HEK293 (cell line): ENCODE measurements around the gene UMAD1.

ENCODE experiments used
- CTCF ChIA-PET: fragments of 350-600 bp; formaldehyde crosslinking; extraction: SDS; loops from one replicate; lab custom pipeline; 2021; ENCODE audit warnings: antibody characterized with exemption; lab: Yijun Ruan, JAX
- POLR2A ChIA-PET: fragments of 300-600 bp; formaldehyde crosslinking; extraction: SDS; loops from one replicate; lab custom pipeline; 2020; ENCODE audit warnings: antibody characterized with exemption, inconsistent platforms; lab: Yijun Ruan, JAX
- H3K27ac ChIP-seq: fragments of 200-500 bp; sonication (Bioruptor generic); 2 replicates; pipeline ENCODE4 v1.5.1; 2014; ENCODE audit warnings: low read depth, low read length, control low read depth, inconsistent platforms; ENCODE audit errors: extremely low read depth
- H3K36me3 ChIP-seq, 2 experiments: fragments of 200-500 bp in 1 of 2; sonication (Bioruptor generic) in 1 of 2; 1 replicate in 1 of 2; 2 replicates in 1 of 2; pipeline ENCODE4 v1.5.1; 2014 to 2017; ENCODE audit warnings: inconsistent platforms in 2 of 2, low read length in 2 of 2; ENCODE audit not compliant: control insufficient read depth in 2 of 2, insufficient read depth in 1 of 2
- H3K4me1 ChIP-seq: fragments of 200-500 bp; sonication (Bioruptor generic); 2 replicates; pipeline ENCODE4 v1.5.1; 2014; ENCODE audit warnings: mild to moderate bottlenecking, low read length, inconsistent platforms; ENCODE audit not compliant: control insufficient read depth, insufficient read depth
- H3K4me3 ChIP-seq: 2 replicates; pipeline ENCODE4 v1.5.1; 2011; ENCODE audit warnings: low read depth, mild to moderate bottlenecking, control low read depth, low read length, moderate library complexity
- H3K9me3 ChIP-seq: fragments of 200-500 bp; sonication (Bioruptor generic); 2 replicates; pipeline ENCODE4 v1.5.1; 2014; ENCODE audit warnings: low read depth, low read length, inconsistent platforms; ENCODE audit not compliant: control insufficient read depth, insufficient read depth
- EGR2 ChIP-seq: fragments of 450-650 bp; formaldehyde crosslinking; IDR thresholded peaks from 2 replicates; pipeline ENCODE4 v1.5.1; 2016; ENCODE audit warnings: low read depth, missing biosample characterization, missing genetic modification characterization
- HOXC10 ChIP-seq: sonication (generic); formaldehyde crosslinking; IDR thresholded peaks from 2 replicates; pipeline ENCODE4 v1.8.1; 2023; ENCODE audit warnings: mild to moderate bottlenecking, missing genetic modification reagents
- KLF16 ChIP-seq: fragments of 450-650 bp; formaldehyde crosslinking; IDR thresholded peaks from 2 replicates; pipeline ENCODE4 v1.5.1; 2017; ENCODE audit warnings: missing biosample characterization, missing genetic modification characterization
- KLF8 ChIP-seq: fragments of 450-650 bp; formaldehyde crosslinking; IDR thresholded peaks from 2 replicates; pipeline ENCODE4 v1.5.1; 2016; ENCODE audit warnings: missing biosample characterization, missing genetic modification characterization
- KLF9 ChIP-seq: fragments of 450-650 bp; formaldehyde crosslinking; IDR thresholded peaks from 2 replicates; pipeline ENCODE4 v1.5.1; 2016; ENCODE audit warnings: missing biosample characterization, missing genetic modification characterization, low read depth
- ZEB2 ChIP-seq: fragments of 450-650 bp; formaldehyde crosslinking; IDR thresholded peaks from 2 replicates; pipeline ENCODE4 v1.5.1; 2016; ENCODE audit warnings: missing biosample characterization, missing genetic modification characterization
- ZNF133 ChIP-seq: fragments of 450-650 bp; formaldehyde crosslinking; IDR thresholded peaks from 2 replicates; pipeline ENCODE4 v1.5.1; 2016; ENCODE audit warnings: missing biosample characterization, missing genetic modification characterization
- ZNF292 ChIP-seq: fragments of 450-650 bp; formaldehyde crosslinking; IDR thresholded peaks from 2 replicates; pipeline ENCODE4 v1.5.1; 2016; ENCODE audit warnings: low read depth, missing biosample characterization, missing genetic modification characterization, borderline replicate concordance
- ZNF341 ChIP-seq: fragments of 450-650 bp; formaldehyde crosslinking; IDR thresholded peaks from 2 replicates; pipeline ENCODE4; 2016; ENCODE audit warnings: low read depth, missing biosample characterization, missing genetic modification characterization
- ZNF354C ChIP-seq: fragments of 450-650 bp; formaldehyde crosslinking; IDR thresholded peaks from 2 replicates; pipeline ENCODE4 v1.5.1; 2016; ENCODE audit warnings: missing biosample characterization, missing genetic modification characterization, low read depth, borderline replicate concordance
- ZNF366 ChIP-seq: fragments of 450-650 bp; formaldehyde crosslinking; conservative IDR thresholded peaks from 2 replicates; pipeline ENCODE4 v1.5.1; 2016; ENCODE audit warnings: missing biosample characterization, missing genetic modification characterization
- ZNF548 ChIP-seq: fragments of 450-650 bp; formaldehyde crosslinking; IDR thresholded peaks from 2 replicates; pipeline ENCODE4 v1.5.1; 2016; ENCODE audit warnings: missing biosample characterization, missing genetic modification characterization
- ZNF596 ChIP-seq: fragments of 450-650 bp; IDR thresholded peaks from 2 replicates; pipeline ENCODE4 v1.5.0; 2018; ENCODE audit warnings: missing biosample characterization, mild to moderate bottlenecking, missing genetic modification characterization, moderate library complexity
- ZNF843 ChIP-seq: fragments of 450-650 bp; formaldehyde crosslinking; IDR thresholded peaks from 2 replicates; pipeline ENCODE4 v1.5.1; 2016; ENCODE audit warnings: missing biosample characterization, missing genetic modification characterization
- TF ChIP-seq, protein P1 (sequence below): fragments of 450-650 bp; formaldehyde crosslinking; IDR thresholded peaks from 2 replicates; pipeline ENCODE4 v1.5.1; 2016; ENCODE audit warnings: missing biosample characterization, missing genetic modification characterization
- TF ChIP-seq, protein P2 (sequence below): IDR thresholded peaks from 2 replicates; pipeline ENCODE4 v1.6.1; 2011; ENCODE audit warnings: mild to moderate bottlenecking, low read depth, low read length, borderline replicate concordance
- TF ChIP-seq, protein P3 (sequence below): fragments of 450-650 bp; formaldehyde crosslinking; IDR thresholded peaks from 2 replicates; pipeline ENCODE4 v1.5.1; 2016; ENCODE audit warnings: missing biosample characterization, missing genetic modification characterization
- TF ChIP-seq, protein P4 (sequence below): fragments of 450-650 bp; formaldehyde crosslinking; IDR thresholded peaks from 2 replicates; pipeline ENCODE4 v1.5.1; 2016; ENCODE audit warnings: missing biosample characterization, missing genetic modification characterization, borderline replicate concordance
- TF ChIP-seq, protein P5 (sequence below): fragments of 450-650 bp; formaldehyde crosslinking; IDR thresholded peaks from 2 replicates; pipeline ENCODE4 v1.5.1; 2016; ENCODE audit warnings: missing biosample characterization, missing genetic modification characterization
- TF ChIP-seq, protein P6 (sequence below): fragments of 450-650 bp; formaldehyde crosslinking; conservative IDR thresholded peaks from 2 replicates; pipeline ENCODE4 v1.5.1; 2016; ENCODE audit warnings: low read depth, missing biosample characterization, missing genetic modification characterization

The UMAD1 gene

DNA sequence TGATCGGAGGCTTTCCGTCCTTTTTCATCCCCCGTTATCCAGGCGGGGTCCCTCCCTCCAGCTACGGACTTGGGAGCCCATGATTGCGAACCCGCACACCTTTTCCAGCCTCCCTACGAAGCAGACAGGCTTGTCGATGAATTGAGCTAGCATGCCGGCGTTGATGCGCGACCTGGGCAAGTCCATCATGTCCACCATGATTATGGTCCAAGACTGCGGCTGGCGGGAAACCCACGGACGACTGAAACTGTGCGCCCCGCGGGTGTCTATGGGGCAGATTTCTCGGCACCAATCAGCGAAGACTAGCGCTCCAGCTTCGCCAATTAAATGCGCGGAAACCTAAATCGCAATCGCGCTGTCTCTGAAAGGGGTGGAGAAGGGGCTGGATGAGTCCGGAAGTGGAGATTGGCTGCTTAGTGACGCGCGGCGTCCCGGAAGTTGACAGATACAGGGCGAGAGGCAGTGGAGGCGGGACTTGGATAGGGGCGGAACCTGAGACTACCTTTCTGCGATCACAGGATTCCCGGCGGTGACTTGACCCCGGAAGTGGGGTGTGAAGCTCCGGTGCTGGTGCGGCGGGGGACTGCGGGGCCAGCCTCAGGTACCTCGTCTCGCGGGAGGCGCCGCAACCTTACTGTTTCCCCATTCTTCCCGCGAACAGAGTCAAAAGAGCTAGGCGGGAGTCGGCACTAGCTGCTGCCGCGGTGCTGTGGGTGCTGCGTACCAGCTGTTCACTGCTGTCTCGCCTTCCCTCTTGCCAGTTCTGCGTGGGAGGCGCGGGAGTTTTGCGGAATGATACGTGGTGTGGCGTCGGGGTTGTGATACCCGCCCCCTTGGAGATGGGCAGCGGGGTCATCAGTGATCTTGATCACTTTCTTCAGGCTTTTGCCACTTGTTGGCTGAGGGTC is at the start of gene UMAD1:
Gene UMAD1, plus strand, starts transcription at position 532 of the 908 bp plus-strand sequence. CDS start 32,620 bp downstream, outside the sequence.
- H3K4me1 ChIP-seq = 0 out of 2 replicates have a peak, but pooled peaks cover 3% of the 10 kb centered on the region
- CTCF ChIA-PET = interaction anchor here (1.0 kb wide), 1 partner anchor 655 kb away, joined by 3 read pairs; no protein-coding TSS in a partner anchor
- peaks cover 8 to 19% of the 10 kb centered on the region in 2 experiments for H3K36me3 ChIP-seq
- peak within 1 kb of the TSS; percentile 82 for H3K27ac ChIP-seq
- POLR2A ChIA-PET = interaction anchor here (0.6 to 1.8 kb wide), 13 partner anchors 11 to 1066 kb away, joined by 3 to 7 read pairs (median 3); no protein-coding TSS in a partner anchor
- peak within 1 kb of the TSS; percentile 98 for H3K4me3 ChIP-seq
- no peaks in the 10 kb centered on the region for H3K9me3 ChIP-seq
- peak; percentile 91 for TF ChIP-seq ZNF341 (tag by site-specific recombination)
- TF ChIP-seq KLF9 (tag by site-specific recombination) = peak; percentile 59
- no peak for TF ChIP-seq ZNF843 (tag by site-specific recombination)
- TF ChIP-seq, protein P1, sequence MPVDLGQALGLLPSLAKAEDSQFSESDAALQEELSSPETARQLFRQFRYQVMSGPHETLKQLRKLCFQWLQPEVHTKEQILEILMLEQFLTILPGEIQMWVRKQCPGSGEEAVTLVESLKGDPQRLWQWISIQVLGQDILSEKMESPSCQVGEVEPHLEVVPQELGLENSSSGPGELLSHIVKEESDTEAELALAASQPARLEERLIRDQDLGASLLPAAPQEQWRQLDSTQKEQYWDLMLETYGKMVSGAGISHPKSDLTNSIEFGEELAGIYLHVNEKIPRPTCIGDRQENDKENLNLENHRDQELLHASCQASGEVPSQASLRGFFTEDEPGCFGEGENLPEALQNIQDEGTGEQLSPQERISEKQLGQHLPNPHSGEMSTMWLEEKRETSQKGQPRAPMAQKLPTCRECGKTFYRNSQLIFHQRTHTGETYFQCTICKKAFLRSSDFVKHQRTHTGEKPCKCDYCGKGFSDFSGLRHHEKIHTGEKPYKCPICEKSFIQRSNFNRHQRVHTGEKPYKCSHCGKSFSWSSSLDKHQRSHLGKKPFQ (tag by site-specific recombination) = peak; percentile 94
- TF ChIP-seq, protein P2, sequence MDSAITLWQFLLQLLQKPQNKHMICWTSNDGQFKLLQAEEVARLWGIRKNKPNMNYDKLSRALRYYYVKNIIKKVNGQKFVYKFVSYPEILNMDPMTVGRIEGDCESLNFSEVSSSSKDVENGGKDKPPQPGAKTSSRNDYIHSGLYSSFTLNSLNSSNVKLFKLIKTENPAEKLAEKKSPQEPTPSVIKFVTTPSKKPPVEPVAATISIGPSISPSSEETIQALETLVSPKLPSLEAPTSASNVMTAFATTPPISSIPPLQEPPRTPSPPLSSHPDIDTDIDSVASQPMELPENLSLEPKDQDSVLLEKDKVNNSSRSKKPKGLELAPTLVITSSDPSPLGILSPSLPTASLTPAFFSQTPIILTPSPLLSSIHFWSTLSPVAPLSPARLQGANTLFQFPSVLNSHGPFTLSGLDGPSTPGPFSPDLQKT = 0 out of 2 replicates have a peak, but pooled peaks have one; percentile 70
- peak; percentile 60 for TF ChIP-seq ZNF366 (tag by site-specific recombination)
- TF ChIP-seq EGR2 (tag by site-specific recombination) = peak; percentile 90
- TF ChIP-seq HOXC10 (CRISPR knock-in tag) = no peak
- no peak for TF ChIP-seq ZNF354C (tag by site-specific recombination)
- no peak for TF ChIP-seq ZNF596 (tag by site-specific recombination)
- TF ChIP-seq, protein P3, sequence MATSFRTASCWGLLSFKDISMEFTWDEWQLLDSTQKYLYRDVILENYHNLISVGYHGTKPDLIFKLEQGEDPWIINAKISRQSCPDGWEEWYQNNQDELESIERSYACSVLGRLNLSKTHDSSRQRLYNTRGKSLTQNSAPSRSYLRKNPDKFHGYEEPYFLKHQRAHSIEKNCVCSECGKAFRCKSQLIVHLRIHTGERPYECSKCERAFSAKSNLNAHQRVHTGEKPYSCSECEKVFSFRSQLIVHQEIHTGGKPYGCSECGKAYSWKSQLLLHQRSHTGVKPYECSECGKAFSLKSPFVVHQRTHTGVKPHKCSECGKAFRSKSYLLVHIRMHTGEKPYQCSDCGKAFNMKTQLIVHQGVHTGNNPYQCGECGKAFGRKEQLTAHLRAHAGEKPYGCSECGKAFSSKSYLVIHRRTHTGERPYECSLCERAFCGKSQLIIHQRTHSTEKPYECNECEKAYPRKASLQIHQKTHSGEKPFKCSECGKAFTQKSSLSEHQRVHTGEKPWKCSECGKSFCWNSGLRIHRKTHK (tag by site-specific recombination) = no peak
- TF ChIP-seq ZNF548 (tag by site-specific recombination) = no peak
- TF ChIP-seq, protein P4, sequence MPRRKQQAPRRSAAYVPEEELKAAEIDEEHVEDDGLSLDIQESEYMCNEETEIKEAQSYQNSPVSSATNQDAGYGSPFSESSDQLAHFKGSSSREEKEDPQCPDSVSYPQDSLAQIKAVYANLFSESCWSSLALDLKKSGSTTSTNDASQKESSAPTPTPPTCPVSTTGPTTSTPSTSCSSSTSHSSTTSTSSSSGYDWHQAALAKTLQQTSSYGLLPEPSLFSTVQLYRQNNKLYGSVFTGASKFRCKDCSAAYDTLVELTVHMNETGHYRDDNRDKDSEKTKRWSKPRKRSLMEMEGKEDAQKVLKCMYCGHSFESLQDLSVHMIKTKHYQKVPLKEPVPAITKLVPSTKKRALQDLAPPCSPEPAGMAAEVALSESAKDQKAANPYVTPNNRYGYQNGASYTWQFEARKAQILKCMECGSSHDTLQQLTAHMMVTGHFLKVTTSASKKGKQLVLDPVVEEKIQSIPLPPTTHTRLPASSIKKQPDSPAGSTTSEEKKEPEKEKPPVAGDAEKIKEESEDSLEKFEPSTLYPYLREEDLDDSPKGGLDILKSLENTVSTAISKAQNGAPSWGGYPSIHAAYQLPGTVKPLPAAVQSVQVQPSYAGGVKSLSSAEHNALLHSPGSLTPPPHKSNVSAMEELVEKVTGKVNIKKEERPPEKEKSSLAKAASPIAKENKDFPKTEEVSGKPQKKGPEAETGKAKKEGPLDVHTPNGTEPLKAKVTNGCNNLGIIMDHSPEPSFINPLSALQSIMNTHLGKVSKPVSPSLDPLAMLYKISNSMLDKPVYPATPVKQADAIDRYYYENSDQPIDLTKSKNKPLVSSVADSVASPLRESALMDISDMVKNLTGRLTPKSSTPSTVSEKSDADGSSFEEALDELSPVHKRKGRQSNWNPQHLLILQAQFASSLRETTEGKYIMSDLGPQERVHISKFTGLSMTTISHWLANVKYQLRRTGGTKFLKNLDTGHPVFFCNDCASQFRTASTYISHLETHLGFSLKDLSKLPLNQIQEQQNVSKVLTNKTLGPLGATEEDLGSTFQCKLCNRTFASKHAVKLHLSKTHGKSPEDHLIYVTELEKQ (tag by site-specific recombination) = no peak
- peak; percentile 84 for TF ChIP-seq ZEB2 (tag by site-specific recombination)
- peak; percentile 49; the same call in 1 of the 2 replicates for TF ChIP-seq KLF8 (tag by site-specific recombination)
- TF ChIP-seq, protein P5, sequence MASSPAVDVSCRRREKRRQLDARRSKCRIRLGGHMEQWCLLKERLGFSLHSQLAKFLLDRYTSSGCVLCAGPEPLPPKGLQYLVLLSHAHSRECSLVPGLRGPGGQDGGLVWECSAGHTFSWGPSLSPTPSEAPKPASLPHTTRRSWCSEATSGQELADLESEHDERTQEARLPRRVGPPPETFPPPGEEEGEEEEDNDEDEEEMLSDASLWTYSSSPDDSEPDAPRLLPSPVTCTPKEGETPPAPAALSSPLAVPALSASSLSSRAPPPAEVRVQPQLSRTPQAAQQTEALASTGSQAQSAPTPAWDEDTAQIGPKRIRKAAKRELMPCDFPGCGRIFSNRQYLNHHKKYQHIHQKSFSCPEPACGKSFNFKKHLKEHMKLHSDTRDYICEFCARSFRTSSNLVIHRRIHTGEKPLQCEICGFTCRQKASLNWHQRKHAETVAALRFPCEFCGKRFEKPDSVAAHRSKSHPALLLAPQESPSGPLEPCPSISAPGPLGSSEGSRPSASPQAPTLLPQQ (tag by site-specific recombination) = peak; percentile 25; the same call in 1 of the 2 replicates
- no peak for TF ChIP-seq ZNF133 (tag by site-specific recombination)
- no peak for TF ChIP-seq ZNF292 (tag by site-specific recombination)
- peak; percentile 85 for TF ChIP-seq KLF16 (tag by site-specific recombination)
- TF ChIP-seq, protein P6, sequence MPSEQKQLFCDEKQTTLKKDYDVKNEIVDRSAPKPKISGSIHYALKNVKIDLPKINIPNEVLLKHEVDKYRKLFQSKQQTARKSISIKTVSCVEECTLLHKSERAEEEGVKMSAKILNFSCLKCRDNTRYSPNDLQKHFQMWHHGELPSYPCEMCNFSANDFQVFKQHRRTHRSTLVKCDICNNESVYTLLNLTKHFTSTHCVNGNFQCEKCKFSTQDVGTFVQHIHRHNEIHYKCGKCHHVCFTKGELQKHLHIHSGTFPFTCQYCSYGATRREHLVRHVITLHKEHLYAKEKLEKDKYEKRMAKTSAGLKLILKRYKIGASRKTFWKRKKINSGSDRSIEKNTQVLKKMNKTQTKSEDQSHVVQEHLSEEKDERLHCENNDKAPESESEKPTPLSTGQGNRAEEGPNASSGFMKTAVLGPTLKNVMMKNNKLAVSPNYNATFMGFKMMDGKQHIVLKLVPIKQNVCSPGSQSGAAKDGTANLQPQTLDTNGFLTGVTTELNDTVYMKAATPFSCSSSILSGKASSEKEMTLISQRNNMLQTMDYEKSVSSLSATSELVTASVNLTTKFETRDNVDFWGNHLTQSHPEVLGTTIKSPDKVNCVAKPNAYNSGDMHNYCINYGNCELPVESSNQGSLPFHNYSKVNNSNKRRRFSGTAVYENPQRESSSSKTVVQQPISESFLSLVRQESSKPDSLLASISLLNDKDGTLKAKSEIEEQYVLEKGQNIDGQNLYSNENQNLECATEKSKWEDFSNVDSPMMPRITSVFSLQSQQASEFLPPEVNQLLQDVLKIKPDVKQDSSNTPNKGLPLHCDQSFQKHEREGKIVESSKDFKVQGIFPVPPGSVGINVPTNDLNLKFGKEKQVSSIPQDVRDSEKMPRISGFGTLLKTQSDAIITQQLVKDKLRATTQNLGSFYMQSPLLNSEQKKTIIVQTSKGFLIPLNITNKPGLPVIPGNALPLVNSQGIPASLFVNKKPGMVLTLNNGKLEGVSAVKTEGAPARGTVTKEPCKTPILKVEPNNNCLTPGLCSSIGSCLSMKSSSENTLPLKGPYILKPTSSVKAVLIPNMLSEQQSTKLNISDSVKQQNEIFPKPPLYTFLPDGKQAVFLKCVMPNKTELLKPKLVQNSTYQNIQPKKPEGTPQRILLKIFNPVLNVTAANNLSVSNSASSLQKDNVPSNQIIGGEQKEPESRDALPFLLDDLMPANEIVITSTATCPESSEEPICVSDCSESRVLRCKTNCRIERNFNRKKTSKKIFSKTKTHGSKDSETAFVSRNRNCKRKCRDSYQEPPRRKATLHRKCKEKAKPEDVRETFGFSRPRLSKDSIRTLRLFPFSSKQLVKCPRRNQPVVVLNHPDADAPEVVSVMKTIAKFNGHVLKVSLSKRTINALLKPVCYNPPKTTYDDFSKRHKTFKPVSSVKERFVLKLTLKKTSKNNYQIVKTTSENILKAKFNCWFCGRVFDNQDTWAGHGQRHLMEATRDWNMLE (tag by site-specific recombination) = peak; percentile 64
